ENCODE data around the gene MAP4K2. TPM values are rescaled to one million over a fixed set of nuclear protein-coding genes. Genes with fewer than 3 reads are reported as not detected.

The MAP4K2 gene
- polyA plus RNA-seq, 1 of the 3 experiments (the other 2 are of a cell fraction), result 20.0 TPM

- H3K27me3 ChIP-seq (ENCODE audit: insufficient read depth), result peaks cover 8% of the 10 kb centered on the region; the same call in 1 of the 2 replicates
- peaks cover 2% of the 10 kb centered on the region; the same call in 1 of the 2 replicates for H4K20me1 ChIP-seq (ENCODE audit: insufficient read depth)
- no peak overlapping the region for H3K4me3 ChIP-seq (ENCODE audit: low read depth in 2 of 2, low read length in 1 of 2)
- H3K79me2 ChIP-seq (ENCODE audit: insufficient read depth), result no peaks in the 10 kb centered on the region
- no peak overlapping the region for H3K4me2 ChIP-seq
- POLR2A ChIA-PET, result no interaction called here
- CTCF ChIA-PET, result interaction anchor here (0.6 to 2.1 kb wide), 4 partner anchors 26 to 96 kb away, joined by 3 to 6 read pairs (median 3); no protein-coding TSS in a partner anchor
- no peaks in the 10 kb centered on the region for H3K9me2 ChIP-seq
- H3K9me3 ChIP-seq, result no peaks in the 10 kb centered on the region
- H3K36me3 ChIP-seq (replicated peaks in 1 of 2; ENCODE audit: control insufficient read depth in 1 of 2, insufficient read depth in 2 of 2, low read length in 1 of 2), result no peaks in the 10 kb centered on the region
- H2AFZ ChIP-seq (ENCODE audit: low read depth), result no peak overlapping the region
- H3K4me1 ChIP-seq (ENCODE audit: control insufficient read depth in 1 of 2, insufficient read depth in 2 of 2, low read depth in 1 of 2, low read length in 1 of 2), result peaks cover 16 to 17% of the 10 kb centered on the region in 2 experiments; a peak in 2 of 4 replicates
- H3K27ac ChIP-seq (ENCODE audit: low read depth in 2 of 2, low read length in 1 of 2), result peak overlapping the region in 1 of 2 experiments; percentile 16; a peak in 1 of 4 replicates
- H3K9ac ChIP-seq, result no peak overlapping the region
- no peak for DNase-seq
- peaks cover 22% of the 10 kb centered on the region for H3F3A ChIP-seq (replicated peaks; ENCODE audit: insufficient read depth)
- WGBS (ENCODE audit: low lambda C conversion rate), result 83% methylated on average over 7 of the region's 10 CpGs
- TF ChIP-seq EZH2phosphoT487 (IDR thresholded peaks at IDR 0.05; ENCODE audit: borderline replicate concordance, low read depth) (no peak), JUND (IDR thresholded peaks at IDR 0.05) (no peak), EP300 (IDR thresholded peaks at IDR 0.05; ENCODE audit: borderline replicate concordance in 1 of 2, low read depth in 1 of 2, low read length in 1 of 2) (no peak), TCF12 (IDR thresholded peaks at IDR 0.05) (no peak), SMC3 (IDR thresholded peaks at IDR 0.05; ENCODE audit: low read depth, low read length) (no peak), RFX5 (IDR thresholded peaks at IDR 0.05; ENCODE audit: low read length) (no peak), MXI1 (IDR thresholded peaks at IDR 0.05; ENCODE audit: low read depth, low read length) (no peak), CTCF (IDR thresholded peaks at IDR 0.05) (no peak), YY1 (IDR thresholded peaks at IDR 0.05; ENCODE audit: low read depth) (no peak), NFIC (IDR thresholded peaks at IDR 0.05; ENCODE audit: borderline replicate concordance) (no peak), USF2 (IDR thresholded peaks at IDR 0.05; ENCODE audit: borderline replicate concordance, low read depth, low read length) (no peak), ELF1 (IDR thresholded peaks at IDR 0.05) (no peak), MAX (IDR thresholded peaks at IDR 0.05; ENCODE audit: low read depth) (no peak), GATA2 (CRISPR knock-in tag; IDR thresholded peaks at IDR 0.05) (no peak), RXRA (IDR thresholded peaks at IDR 0.05; ENCODE audit: borderline replicate concordance, low read depth) (no peak), RCOR1 (IDR thresholded peaks at IDR 0.05; ENCODE audit: low read length) (no peak)
Observed at GRCh38 chr11:64746486-64746885, 56.5 kb downstream of the MAP4K2 start.
